K562 (cell line): ENCODE results near the gene HSPA8. TPM values are rescaled to one million over a fixed set of nuclear protein-coding genes. Genes with fewer than 3 reads are reported as not detected.
"Not testable (repeated sequence)": the region's sequence is repeated elsewhere in the genome, so short reads cannot be mapped to it uniquely, and the experiment has no call there.

Source experiments
- ATAC-seq: fragments of 200-7000 bp; cut with Tn5 transposase; 3 replicates; pipeline ENCODE4 v1.9.1; 2020; ENCODE audit warnings: moderate library complexity
- BruUV-seq: library from RNA; stranded (reverse); fragments of 400-500 nt; replicated peaks from 2 replicates; lab custom pipeline; 2021; lab: Mats Ljungman, UMichigan
- CTCF ChIA-PET: fragments of 300-600 bp; formaldehyde crosslinking; extraction: SDS; loops from one replicate; lab custom pipeline; 2021; ENCODE audit warnings: low intra/inter-chr PET ratio; lab: Yijun Ruan, JAX
- POLR2A ChIA-PET: fragments of 300-600, 350-650 bp; sonication (Branson Sonifier 250); formaldehyde crosslinking; extraction: SDS; loops from one replicate; lab custom pipeline; 2021; ENCODE audit warnings: antibody characterized with exemption, inconsistent platforms; lab: Yijun Ruan, JAX
- DNase-seq, 4 experiments: peaks; one replicate each; pipeline versions ENCODE4 v3.0.0 to v3.0.0-alpha.2; 2011 to 2018; ENCODE audit warnings: low spot score in 3 of 4, mixed read lengths in 3 of 4; ENCODE audit errors: extremely low read depth in 1 of 4
- FAIRE-seq: peaks from 2 replicates; lab custom pipeline; 2011; peaks lifted over from hg19 to GRCh38; lab: Jason Lieb, UNC
- H2AFZ ChIP-seq: 2 replicates; pipeline ENCODE4 v1.6.0; 2011; ENCODE audit warnings: low read depth, low read length, control low read depth, inconsistent platforms
- H3K27ac ChIP-seq: fragments of 200-600 bp; 3 replicates; pipeline ENCODE4 v1.8.0; 2011; ENCODE audit warnings: low read depth, mild to moderate bottlenecking, control low read depth, inconsistent platforms, low read length, moderate library complexity, mixed read lengths; ENCODE audit errors: extremely low read depth
- H3K27me3 ChIP-seq, 2 experiments: fragments of 300-600 bp in 1 of 2; 2 replicates in 1 of 2; 3 replicates in 1 of 2; pipeline versions ENCODE4 v1.6.0 to v1.8.0; 2011; ENCODE audit warnings: inconsistent platforms in 2 of 2, low read length in 2 of 2, mild to moderate bottlenecking in 1 of 2, mixed read lengths in 1 of 2, moderate library complexity in 1 of 2; ENCODE audit not compliant: control insufficient read depth in 2 of 2, insufficient read depth in 2 of 2
- H3K36me3 ChIP-seq: fragments of 300-600 bp; 3 replicates; pipeline ENCODE4 v1.8.0; 2011; ENCODE audit warnings: mild to moderate bottlenecking, low read length, inconsistent platforms; ENCODE audit not compliant: control insufficient read depth, insufficient read depth
- H3K4me1 ChIP-seq, 2 experiments: fragments of 200-600 bp in 1 of 2; replicated peaks in 1 of 2; 2 replicates in 1 of 2; 3 replicates in 1 of 2; pipeline versions ENCODE4 v1.5.1 to v1.8.0; 2011; ENCODE audit warnings: inconsistent platforms in 2 of 2, low read length in 2 of 2, mild to moderate bottlenecking in 1 of 2, mixed read lengths in 1 of 2, moderate library complexity in 1 of 2; ENCODE audit not compliant: control insufficient read depth in 2 of 2, insufficient read depth in 2 of 2
- H3K4me2 ChIP-seq: 2 replicates; pipeline ENCODE4 v1.6.1; 2011; ENCODE audit warnings: low read length, control low read depth, inconsistent platforms, mixed read lengths; ENCODE audit not compliant: insufficient read depth
- H3K4me3 ChIP-seq: fragments of 200-600 bp; sonication (generic), shearing (Covaris generic); 2 replicates; pipeline ENCODE4 v1.5.1; 2016; ENCODE audit warnings: control low read depth, inconsistent platforms
- H3K79me2 ChIP-seq: fragments of 200-600 bp; 3 replicates; pipeline ENCODE4 v1.8.0; 2011; ENCODE audit warnings: low read length, inconsistent platforms; ENCODE audit not compliant: control insufficient read depth, insufficient read depth
- H3K9ac ChIP-seq, 2 experiments: 2 replicates each; pipeline versions ENCODE4 v1.6.0 to v1.6.1; 2011; ENCODE audit warnings: low read depth in 2 of 2, low read length in 2 of 2, control low read depth in 1 of 2, inconsistent platforms in 1 of 2, mild to moderate bottlenecking in 1 of 2, mixed read lengths in 1 of 2; ENCODE audit not compliant: insufficient read depth in 1 of 2
- H3K9me1 ChIP-seq: one replicate; pipeline ENCODE4 v1.6.0; 2011; ENCODE audit warnings: inconsistent platforms, mild to moderate bottlenecking, low read length, moderate library complexity; ENCODE audit not compliant: control insufficient read depth, insufficient read depth
- H3K9me3 ChIP-seq: replicated peaks from 2 replicates; pipeline ENCODE4 v1.5.1; 2011; ENCODE audit warnings: low read depth, low read length, inconsistent platforms; ENCODE audit not compliant: control insufficient read depth, insufficient read depth
- H4K20me1 ChIP-seq: replicated peaks from 2 replicates; pipeline ENCODE4 v1.6.1; 2011; ENCODE audit warnings: low read length, inconsistent platforms, mixed read lengths; ENCODE audit not compliant: control insufficient read depth, insufficient read depth
- POLR2A ChIP-seq: fragments of 450-650 bp; conservative IDR thresholded peaks from 2 replicates; pipeline ENCODE4 v1.6.1; 2016
- POLR2AphosphoS5 ChIP-seq: IDR thresholded peaks from 2 replicates; pipeline ENCODE4 v1.6.1; 2011; ENCODE audit warnings: mild to moderate bottlenecking, low read depth, low read length, moderate library complexity; ENCODE audit not compliant: control insufficient read depth, insufficient read depth
- RBFOX2 ChIP-seq: fragments of 200-400 bp; formaldehyde crosslinking; IDR thresholded peaks from 2 replicates; pipeline ENCODE4 v1.6.1; 2017; ENCODE audit warnings: low read depth, mild to moderate bottlenecking, low read length, moderate library complexity
- YY1 ChIP-seq, 3 experiments: IDR thresholded peaks; 2 replicates each; pipeline ENCODE4 v1.6.1; 2011; ENCODE audit warnings: low read length in 2 of 3, mild to moderate bottlenecking in 2 of 3, moderate library complexity in 2 of 3, borderline replicate concordance in 1 of 3, control low read depth in 1 of 3, low read depth in 1 of 3; ENCODE audit not compliant: insufficient read depth in 3 of 3, insufficient replicate concordance in 2 of 3, control insufficient read depth in 1 of 3, insufficient read length in 1 of 3; ENCODE audit errors: extremely low read depth in 1 of 3
- ZNF395 ChIP-seq: fragments of 200-800 bp; sonication (Bioruptor generic); IDR thresholded peaks from 2 replicates; pipeline ENCODE4 v1.6.1; 2017; ENCODE audit warnings: missing genetic modification characterization, missing compliant biosample characterization
- WGBS: fragments of 100-300 bp; shearing (Covaris generic); methylation state at CpG from one replicate; pipeline ENCODE4 v1.1.6; 2016; ENCODE audit warnings: low coverage, mixed read lengths; ENCODE audit not compliant: insufficient coverage; ENCODE audit errors: missing lambda C conversion rate; 5-methylcytosine and 5-hydroxymethylcytosine counted together
- in situ Hi-C: fragments of 300-500 bp; cut with MboI; formaldehyde crosslinking; loops from 4 replicates; pipeline ENCODE4 v1.15.0; 2018; ENCODE audit warnings: inconsistent platforms, mixed read lengths
- intact Hi-C: fragments of 100-400 bp; cut with micrococcal nuclease; formaldehyde crosslinking; loops from 2 replicates; pipeline ENCODE4 v1.14.2; 2022
- polyA plus RNA-seq, 8 experiments: library from polyadenylated mRNA; depleted of rRNA in 4 of 8; stranded (reverse) in 5 of 8; unstranded in 3 of 8; fragments of >200 nt; fragmentation: Nextera tagmentation in 2 of 8; fragmentation: Illumina TruSeq in 1 of 8; extraction: Ambion mirVana in 2 of 8; extraction: Trizol in 1 of 8; gene quantifications; 2 replicates each; pipeline versions ENCODE4 v1.2.1 to v1.2.3, GENCODE V29; 2011 to 2014; ENCODE audit warnings: inconsistent platforms in 1 of 8, missing spikeins in 1 of 8
- total RNA-seq, 7 experiments: library from RNA; depleted of rRNA in 6 of 7; stranded (reverse); fragments of >200 nt in 6 of 7; fragmentation: Illumina TruSeq in 2 of 7; extraction: Trizol in 2 of 7; gene quantifications; 2 replicates each; pipeline versions ENCODE4 v1.2.1 to v1.2.3, GENCODE V29; 2011 to 2021; ENCODE audit warnings: low replicate concordance in 1 of 7

The HSPA8 gene
- total and polyA plus RNA-seq, 9 of the 15 experiments (the other 6 are each of a cell fraction or from before 2014, with no cell fraction given) = 1,250 to 3,966 (median 2,773) TPM

- peaks cover 3 to 14% of the 10 kb centered on the region in 2 experiments; a peak in 3 of 5 replicates for H3K4me1 ChIP-seq
- intact Hi-C loops, BruUV-seq, CTCF ChIA-PET, H3K9me1 ChIP-seq, H2AFZ ChIP-seq, H3K27me3 ChIP-seq, in situ Hi-C loops, ATAC-seq, DNase-seq, H3K9me3 ChIP-seq, FAIRE-seq: not testable (repeated sequence)
- peaks cover 70% of the 10 kb centered on the region for H3K79me2 ChIP-seq
- H3K9ac ChIP-seq = peak overlapping the region; percentile 81 to 91; a peak in 3 of 4 replicates
- TF ChIP-seq POLR2AphosphoS5 (peak; percentile 18; the same call in 1 of the 2 replicates), RBFOX2 (peak; percentile 9), ZNF395 (0 out of 2 replicates have a peak, but pooled peaks have one; percentile 40), POLR2A (peak; percentile 10), YY1 (IDR thresholded peaks at IDR 0.05; ENCODE audit: borderline replicate concordance in 1 of 3, control insufficient read depth in 1 of 3, extremely low read depth in 1 of 3, insufficient read depth in 3 of 3, insufficient read length in 1 of 3, insufficient replicate concordance in 2 of 3, low read depth in 1 of 3, low read length in 2 of 3) (peak in 1 of 3 experiments; percentile 28)
- peak overlapping the region; percentile 88 for H3K4me2 ChIP-seq
- peak overlapping the region; percentile 89 for H3K4me3 ChIP-seq
- H4K20me1 ChIP-seq = peaks cover 62% of the 10 kb centered on the region
- POLR2A ChIA-PET = interaction anchor here (1.6 to 1.7 kb wide), 2 partner anchors 12 to 14 kb away, joined by 4 read pairs; no protein-coding TSS in a partner anchor
- H3K27ac ChIP-seq = peak overlapping the region; percentile 28
- H3K36me3 ChIP-seq = peaks cover 69% of the 10 kb centered on the region
- 8% methylated on average over 18 of the region's 18 CpGs for WGBS
Measured at GRCh38 chr11:123059041-123059920, 2.7 kb downstream of the HSPA8 start.
